HG03457 (cell line): ENCODE measurements around the gene TGM3.

Experiments
- ATAC-seq: cut with Tn5 transposase; IDR thresholded peaks from one replicate; pipeline ENCODE4 v1.9.1; 2021; ENCODE audit warnings: moderate number of reproducible peaks; ENCODE audit not compliant: unreplicated experiment

The TGM3 gene

DNA sequence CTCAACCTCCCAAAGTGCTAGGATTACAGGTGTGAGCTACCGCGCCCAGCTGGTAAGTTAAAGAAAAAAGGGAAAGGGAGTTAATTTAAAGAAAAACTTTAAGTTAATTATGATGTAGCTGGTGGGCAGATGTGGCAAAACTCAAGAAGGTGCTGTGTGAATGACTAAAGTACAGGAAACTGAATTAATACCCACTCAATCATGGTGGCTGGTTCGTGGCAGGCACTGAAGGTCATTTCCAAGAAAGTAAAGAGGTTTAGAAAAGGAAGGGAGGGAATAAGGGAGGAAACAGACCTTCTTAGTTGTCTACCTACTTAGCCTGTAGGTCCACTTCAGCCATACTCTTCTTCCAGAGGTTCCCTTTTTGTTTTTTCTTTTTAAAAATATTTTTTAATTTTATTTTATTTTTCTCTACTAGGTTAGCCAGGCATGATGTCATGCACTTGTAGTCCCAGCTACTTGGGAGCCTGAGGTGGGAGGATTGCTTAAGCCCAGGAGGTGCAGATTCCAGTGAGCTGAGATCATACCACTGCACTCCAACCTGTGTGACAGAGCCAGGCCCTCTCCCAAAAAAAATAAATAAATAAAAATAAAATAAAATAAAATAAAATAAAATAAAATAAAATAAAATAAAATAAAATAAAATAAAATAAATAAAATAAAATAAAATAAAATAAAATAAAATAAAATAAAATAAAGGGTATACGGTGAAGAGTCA is 11.9 kb upstream of the TGM3 start:
- ATAC-seq = no peak

GRCh38 chr20:2285193-2285592 is 10.6 kb upstream of the TGM3 start:
- ATAC-seq = no peak

DNA sequence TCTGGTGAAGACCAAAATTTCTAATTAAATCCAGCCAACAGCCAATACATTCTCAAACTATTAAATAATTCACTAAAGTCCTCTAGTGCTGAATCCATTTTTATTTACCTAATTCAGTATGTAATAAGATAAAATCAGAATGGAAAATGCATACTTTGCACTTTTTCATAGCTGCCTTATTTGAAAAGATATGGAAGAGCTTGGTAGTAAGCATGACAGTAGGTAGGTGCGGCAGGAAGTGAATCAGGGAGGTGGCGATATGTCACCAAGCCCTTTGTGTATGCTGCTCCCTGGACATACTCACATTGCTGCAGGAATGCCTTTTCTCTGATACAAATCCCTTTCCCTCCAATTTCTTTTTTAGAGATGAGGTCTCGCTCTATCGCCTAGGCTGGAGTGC is 10.2 kb upstream of the TGM3 start:
- no peak for ATAC-seq

DNA sequence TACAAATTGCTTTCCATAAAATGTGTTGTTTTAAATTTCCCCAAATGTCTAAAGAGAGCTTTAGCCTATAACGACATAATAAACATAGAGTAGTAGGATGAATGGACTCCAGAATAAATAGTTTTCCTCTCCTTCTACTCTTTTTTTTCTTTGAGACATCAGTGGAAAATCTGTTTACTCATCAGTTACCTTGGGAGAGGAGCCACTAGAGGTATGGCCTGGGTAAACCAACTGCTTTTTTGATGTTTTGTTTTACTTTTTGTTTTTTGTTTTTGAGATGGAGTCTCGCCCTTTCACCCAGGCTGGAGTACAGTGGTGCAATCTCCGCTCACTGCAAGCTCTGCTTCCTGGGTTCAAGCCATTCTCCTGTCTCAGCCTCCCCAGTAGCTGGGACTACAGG is 8.3 kb upstream of the TGM3 start:
- ATAC-seq = no peak

DNA sequence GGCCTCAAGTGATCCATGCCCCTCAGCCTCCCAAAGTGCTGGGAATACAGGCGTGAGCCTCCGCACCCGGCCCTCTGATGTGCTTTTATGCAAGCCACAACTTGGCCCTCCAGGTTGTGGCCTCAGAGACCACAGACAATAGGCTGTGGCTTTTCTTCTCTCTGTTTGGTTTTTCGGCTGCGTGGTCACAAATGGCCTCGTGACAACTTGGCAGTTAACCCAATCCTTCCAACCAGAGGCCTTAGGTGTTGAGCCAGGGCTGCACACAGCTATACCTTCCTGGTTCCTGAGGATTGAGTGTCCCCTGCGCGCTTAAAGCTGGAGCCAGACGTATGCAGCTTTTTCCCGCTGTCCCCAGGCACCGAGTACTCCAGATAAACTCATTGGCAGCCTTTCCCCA is 6.3 kb upstream of the TGM3 start:
- no peak for ATAC-seq

DNA sequence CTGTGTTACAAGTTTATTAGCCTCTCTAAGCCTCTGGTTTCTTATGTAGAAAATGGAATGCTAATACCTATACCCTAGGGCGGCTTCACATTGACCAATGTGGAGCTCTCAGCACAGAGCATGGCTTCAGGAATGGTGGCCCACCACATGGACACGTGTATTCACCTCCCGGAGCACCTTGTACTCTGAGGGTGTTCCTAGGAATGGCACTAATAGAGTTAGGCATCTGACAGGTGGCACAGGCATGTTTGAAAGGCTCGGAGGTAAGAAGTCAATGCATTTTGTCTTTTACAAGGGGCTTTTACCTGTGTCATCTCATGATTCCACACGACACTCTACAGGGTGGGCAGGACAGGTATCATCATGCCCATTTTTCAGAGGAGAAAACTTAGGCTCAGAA is 5.3 kb upstream of the TGM3 start:
- no peak for ATAC-seq

DNA sequence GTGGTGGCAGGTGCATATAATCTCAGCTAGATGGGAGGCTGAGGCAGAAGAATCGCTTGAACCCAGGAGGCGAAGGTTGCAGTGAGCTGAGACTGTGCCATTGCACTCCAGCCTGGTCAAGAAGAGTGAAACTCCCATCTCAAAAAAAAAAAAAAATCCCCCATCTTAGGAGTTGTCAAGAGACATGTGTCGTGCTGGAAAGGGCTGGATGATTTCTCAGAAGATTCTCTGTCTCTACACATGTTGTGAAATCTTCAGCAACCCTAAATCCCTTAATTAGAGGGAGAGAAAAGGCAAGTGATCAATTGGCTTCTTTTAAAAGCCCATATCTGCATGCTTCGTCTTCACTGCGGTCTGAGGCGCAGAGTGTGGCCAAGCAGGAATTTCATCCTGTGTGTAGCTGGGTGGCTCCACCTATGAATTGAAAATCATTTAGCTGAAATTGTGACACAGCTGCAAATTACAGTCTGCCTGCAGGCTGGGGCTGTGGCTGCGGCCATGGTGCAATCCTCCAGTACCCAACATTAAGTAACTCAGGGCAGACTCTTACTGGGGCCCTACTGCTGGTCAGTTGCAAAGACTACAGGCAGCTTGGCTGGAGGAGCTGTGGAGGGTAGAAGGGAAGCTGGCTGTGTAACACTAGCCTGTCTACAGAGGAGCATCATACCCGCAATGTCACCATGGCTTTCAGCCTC is 3.2 kb upstream of the TGM3 start:
- no peak for ATAC-seq

GRCh38 chr20:2293486-2293885 is 2.3 kb upstream of the TGM3 start:
- no peak for ATAC-seq

- ATAC-seq = no peak
Measured at GRCh38 chr20:2293971-2294370, 1.8 kb upstream of the TGM3 start.

DNA sequence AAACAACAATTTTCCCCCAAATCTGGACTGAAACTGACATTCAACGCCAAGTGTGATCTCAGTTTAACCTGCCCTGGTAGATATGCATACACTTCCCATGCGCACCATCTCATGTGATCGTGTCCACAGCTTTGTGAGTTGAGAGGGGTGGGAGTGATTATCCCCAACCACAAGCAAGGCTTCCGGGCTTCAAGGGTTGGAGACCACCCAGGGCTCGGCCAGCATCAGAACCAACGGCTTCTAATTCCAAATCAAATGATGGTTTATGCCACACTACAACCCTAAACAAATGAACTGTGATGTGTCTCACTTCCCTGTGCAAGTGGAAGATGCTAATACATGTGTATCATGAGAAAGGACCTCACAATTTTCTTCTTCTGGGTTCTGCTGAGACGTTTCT is 515 bp upstream of the TGM3 start:
- no peak for ATAC-seq

DNA sequence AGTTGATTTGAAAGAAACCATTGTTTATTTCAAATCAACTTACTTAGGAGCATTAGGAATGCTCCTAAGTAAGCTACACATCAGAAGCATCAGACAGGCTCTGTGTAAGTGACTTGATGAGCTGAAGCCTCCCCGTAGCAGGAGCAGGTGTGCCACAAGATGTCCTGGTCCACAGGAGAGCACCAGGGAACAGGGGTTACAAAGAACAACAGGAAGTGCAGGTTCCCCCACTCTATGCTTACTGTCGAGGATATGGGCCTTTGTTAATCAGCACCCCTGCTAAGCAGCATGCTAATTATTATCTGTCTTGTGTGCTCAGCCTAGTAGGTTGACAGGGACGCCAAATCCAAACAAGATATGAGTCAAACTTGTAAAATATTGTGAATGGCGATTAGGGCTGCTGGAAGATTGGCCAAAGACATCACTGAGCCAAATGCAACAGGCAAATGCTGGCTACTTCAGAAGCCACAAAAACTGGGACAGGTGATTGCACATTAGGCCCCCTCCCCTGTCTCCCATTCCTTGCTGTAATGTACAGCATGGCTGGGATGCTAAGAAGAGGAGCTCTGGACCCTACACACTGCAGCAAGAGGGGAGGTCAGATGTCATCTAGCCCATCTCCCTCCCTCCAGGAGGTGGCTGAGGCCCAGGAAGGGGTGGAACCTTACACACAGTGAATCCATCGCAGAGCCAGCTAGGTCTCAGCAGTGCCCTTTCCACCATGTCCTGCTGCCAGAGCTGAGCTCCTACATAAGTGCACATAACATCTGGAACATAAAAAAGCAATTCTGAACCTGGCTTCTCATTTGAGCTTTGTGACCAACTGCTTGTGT is 939 bp downstream of the TGM3 start:
- ATAC-seq = no peak

- no peak for ATAC-seq
Measured at GRCh38 chr20:2297357-2297728, 1.5 kb downstream of the TGM3 start.

DNA sequence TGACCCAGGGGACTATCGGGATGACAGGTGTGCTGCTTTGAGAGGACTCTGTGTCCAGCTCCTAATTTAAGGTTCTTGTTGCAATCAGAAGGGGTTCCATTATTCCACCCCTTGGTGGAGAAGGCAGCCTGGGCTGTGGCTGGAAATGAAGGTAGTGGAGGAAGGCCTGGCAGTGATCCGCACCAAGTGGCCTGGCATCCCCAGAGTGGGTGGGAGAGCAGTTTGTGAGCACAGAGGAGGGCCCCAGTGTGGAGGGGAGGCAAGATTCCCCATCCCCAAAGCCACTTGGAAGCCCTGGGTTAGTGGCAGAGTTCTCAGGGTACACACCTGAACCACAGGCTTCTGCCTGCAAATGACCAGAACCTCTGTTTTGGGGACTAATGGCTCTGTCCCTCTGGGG is 2.3 kb downstream of the TGM3 start:
- no peak for ATAC-seq

- ATAC-seq = no peak
Measured at GRCh38 chr20:2298701-2299100, 2.9 kb downstream of the TGM3 start.

GRCh38 chr20:2299301-2299700 is 3.5 kb downstream of the TGM3 start:
- ATAC-seq = no peak

DNA sequence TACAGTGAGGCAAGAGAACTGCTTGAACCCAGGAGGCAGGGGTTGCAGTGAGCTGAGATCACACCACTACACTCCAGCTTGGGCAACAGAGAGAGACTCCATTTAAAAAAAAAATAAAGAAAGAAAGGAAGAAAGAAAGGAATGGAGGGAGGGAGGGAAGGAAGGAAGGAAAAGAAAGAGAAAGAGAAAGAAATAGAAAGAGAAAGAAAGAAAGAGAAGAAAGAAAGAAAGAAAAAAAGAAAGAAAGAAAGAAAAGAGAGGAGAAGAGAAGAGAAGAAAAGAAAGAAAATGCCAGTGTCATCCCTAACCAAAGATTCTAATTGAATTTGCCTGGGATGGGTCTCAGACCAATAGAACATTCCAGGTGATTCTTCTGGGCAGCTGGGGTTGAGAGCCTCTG is 4.2 kb downstream of the TGM3 start:
- no peak for ATAC-seq

GRCh38 chr20:2300420-2300819 is 4.6 kb downstream of the TGM3 start:
- no peak for ATAC-seq

DNA sequence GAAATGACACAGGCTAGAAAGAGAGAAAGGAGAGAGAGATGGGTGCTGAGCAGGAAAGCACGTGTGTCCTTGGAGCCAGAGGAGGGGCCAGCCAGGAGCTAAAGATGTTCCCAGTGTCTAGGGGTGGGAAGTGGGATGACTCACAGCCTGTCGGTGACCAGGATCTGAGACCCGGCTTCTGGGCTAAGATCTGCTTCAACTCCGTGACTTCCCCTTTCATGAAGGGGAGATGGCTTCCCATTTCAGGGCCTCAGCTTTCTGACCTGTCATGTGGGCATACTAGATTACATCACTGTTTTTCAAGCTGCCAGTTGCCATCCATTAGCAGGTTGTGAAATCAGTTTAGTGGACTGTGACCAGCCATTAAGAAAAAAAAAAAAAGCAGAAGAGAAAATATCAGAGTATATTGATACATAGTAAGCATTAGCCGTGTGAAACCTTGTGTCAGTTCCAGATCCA is 5.4 kb downstream of the TGM3 start:
- peak; percentile 59 for ATAC-seq

DNA sequence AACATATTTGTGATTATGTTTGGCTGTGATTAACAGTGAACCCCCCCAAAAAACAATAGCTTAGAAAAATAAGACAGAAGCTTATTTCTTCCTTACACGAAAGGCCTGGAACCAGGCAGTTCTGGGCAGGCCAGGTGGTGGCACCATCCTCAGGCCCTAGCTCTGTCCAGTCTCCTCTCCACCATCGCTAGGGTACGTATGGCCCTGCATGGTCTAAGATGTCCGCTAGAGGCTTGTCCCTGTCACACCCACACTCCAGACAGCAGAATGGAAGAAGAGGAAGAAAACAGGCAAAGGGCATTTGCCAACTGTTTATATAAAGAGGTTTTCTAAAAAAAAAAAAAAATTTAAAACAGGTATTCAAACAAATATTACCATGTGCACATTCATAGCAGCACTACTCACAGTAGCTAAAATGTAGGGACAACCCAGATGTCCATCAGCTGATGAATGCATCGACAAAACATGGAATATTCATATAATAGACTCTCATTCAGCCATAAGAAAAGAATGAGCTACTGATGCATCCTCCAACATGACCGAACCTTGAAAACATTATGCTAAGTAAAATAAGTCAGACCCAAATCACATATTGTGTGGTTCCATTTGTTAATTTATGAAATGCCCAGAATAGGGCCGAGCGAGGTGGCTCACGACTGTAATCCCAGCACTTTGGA is 6.7 kb downstream of the TGM3 start:
- no peak for ATAC-seq

DNA sequence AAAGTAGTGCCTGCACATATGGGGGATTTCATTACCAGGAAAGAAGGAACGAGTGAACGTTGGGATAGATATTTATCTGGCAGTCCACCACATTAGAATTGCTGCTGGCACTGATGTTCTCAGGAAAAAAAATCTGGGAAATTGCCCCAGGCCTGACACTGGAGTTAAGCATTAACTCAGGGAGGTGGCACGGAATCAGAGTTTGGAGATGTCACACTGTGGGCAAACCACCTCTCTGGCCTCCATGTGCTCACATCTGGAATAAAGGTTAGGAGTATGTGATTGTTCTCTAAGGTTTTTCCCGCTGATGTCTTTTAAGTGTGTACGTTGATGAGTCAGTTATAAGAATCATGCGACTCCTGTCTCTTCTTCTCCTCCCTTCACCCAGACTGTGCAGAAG is 7.9 kb downstream of the TGM3 start:
- no peak for ATAC-seq

- ATAC-seq = no peak
Measured at GRCh38 chr20:2304180-2304579, 8.4 kb downstream of the TGM3 start.
